Astrocyte (in vitro differentiated cells and primary cell): ENCODE data around the gene MT1E.

Source experiments
- CTCF ChIP-seq: IDR thresholded peaks from 2 replicates; pipeline ENCODE4 v1.5.1; 2011; ENCODE audit warnings: low read depth, mild to moderate bottlenecking, inconsistent platforms, low read length, moderate library complexity; ENCODE audit not compliant: insufficient read depth
- EZH2 ChIP-seq: IDR thresholded peaks from 2 replicates; pipeline ENCODE4 v1.6.1; 2012; ENCODE audit warnings: mild to moderate bottlenecking, low read length, inconsistent platforms; ENCODE audit not compliant: insufficient read depth

DNA sequence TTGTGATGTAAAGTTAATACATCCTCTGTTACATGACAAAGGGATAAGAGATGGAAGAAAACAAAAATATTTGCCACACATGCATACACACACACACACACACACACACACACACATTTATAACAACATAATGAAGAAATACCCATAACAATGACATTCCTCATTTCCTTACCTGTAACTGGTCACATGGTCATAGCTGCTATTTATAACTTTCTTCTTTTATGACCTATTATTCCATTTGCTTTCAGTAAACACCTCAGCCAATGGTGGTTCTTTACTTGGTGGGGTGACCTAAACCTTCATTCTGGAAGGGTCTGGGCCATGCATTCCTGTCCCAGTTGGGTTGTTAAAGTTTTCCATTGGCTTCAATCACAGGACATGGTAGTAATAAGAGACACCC lies 11.9 kb upstream of the MT1E start:
- TF ChIP-seq CTCF (no peak), EZH2 (no peak)
